NCI-H510A treated with DMSO at 0.1 percent for 48 hours (cell line): ENCODE data around the gene KRTAP1-1.
"Not testable (repeated sequence)": the region's sequence is repeated elsewhere in the genome, so short reads cannot be mapped to it uniquely, and the experiment has no call there.

Experiments
- DNase-seq: peaks from one replicate; lab custom pipeline; 2025; lab: John Stamatoyannopoulos, UW

The KRTAP1-1 gene

GRCh38 chr17:41012326-41013120 is 28.7 kb downstream of the KRTAP1-1 start:
- DNase-seq: peak; percentile 39

- no peak for DNase-seq
Measured at GRCh38 chr17:41010441-41010840, 30.8 kb downstream of the KRTAP1-1 start.

- DNase-seq: no peak
Measured at GRCh38 chr17:41009936-41010335, 31.3 kb downstream of the KRTAP1-1 start.

GRCh38 chr17:41009301-41009760 is 31.9 kb downstream of the KRTAP1-1 start:
- DNase-seq: peak; percentile 87

- DNase-seq: peak; percentile 90
Measured at GRCh38 chr17:41008811-41009210, 32.4 kb downstream of the KRTAP1-1 start, which contains the start of gene KRTAP3-1. Gene KRTAP3-1, minus strand, starts transcription at chr17:41009128. Its CDS starts 54 bp downstream, at chr17:41009074.

- peak; percentile 65 for DNase-seq
Measured at GRCh38 chr17:41004397-41004796, 36.9 kb downstream of the KRTAP1-1 start.

- DNase-seq: no peak
Measured at GRCh38 chr17:41003926-41004325, 37.3 kb downstream of the KRTAP1-1 start.

GRCh38 chr17:41002814-41003213 is 38.4 kb downstream of the KRTAP1-1 start:
- DNase-seq: no peak

GRCh38 chr17:41001795-41002194 is 39.5 kb downstream of the KRTAP1-1 start:
- DNase-seq: no peak

GRCh38 chr17:40999563-40999962 is 41.7 kb downstream of the KRTAP1-1 start, which contains the start of gene KRTAP3-2:
Gene KRTAP3-2, minus strand, starts transcription at chr17:40999906. Its CDS starts 53 bp downstream, at chr17:40999853.
- not testable (repeated sequence) for DNase-seq

- no peak for DNase-seq
Measured at GRCh38 chr17:40997361-40997760, 43.9 kb downstream of the KRTAP1-1 start.

GRCh38 chr17:40996829-40997228 is 44.4 kb downstream of the KRTAP1-1 start:
- DNase-seq: no peak

- no peak for DNase-seq
Measured at GRCh38 chr17:40995116-40995515, 46.1 kb downstream of the KRTAP1-1 start.

- DNase-seq: peak; percentile 37
Measured at GRCh38 chr17:40993839-40994238, 47.4 kb downstream of the KRTAP1-1 start, which contains the start of gene KRTAP3-3. Gene KRTAP3-3, minus strand, starts transcription at chr17:40994164. Its CDS starts 67 bp downstream, at chr17:40994097.

- DNase-seq: no peak
Measured at GRCh38 chr17:40993084-40993483, 48.2 kb downstream of the KRTAP1-1 start.

- no peak for DNase-seq
Measured at GRCh38 chr17:40992666-40993065, 48.6 kb downstream of the KRTAP1-1 start.
